Pancreas (tissue), 10 donors: Measurements from ENCODE around the gene TBX2. TPM values are rescaled to one million over a fixed set of nuclear protein-coding genes. Genes with fewer than 3 reads are reported as not detected.

Experiments
- ATAC-seq, 4 donors: fragments of 200-7000 bp; cut with Tn5 transposase; one replicate each; pipeline versions ENCODE4 v1.8.0 to v1.9.1; 2020; ENCODE audit warnings: mild to moderate bottlenecking in 4 of 4, moderate library complexity in 4 of 4
- DNase-seq, 6 donors: peaks; one replicate each; pipeline ENCODE4 v3.0.0-alpha.2; 2020
- FAIRE-seq: peaks from 2 replicates; lab custom pipeline; 2012; peaks lifted over from hg19 to GRCh38; lab: Jason Lieb, UNC
- H3K27ac ChIP-seq, 4 donors: fragments of 200-600 bp; sonication (generic); 1 replicate in 3 of 4; 2 replicates in 1 of 4; pipeline versions ENCODE4 v1.5.0 to v1.8.0; 2020
- H3K27me3 ChIP-seq, 4 donors: fragments of 200-600 bp; one replicate each; pipeline ENCODE4 v1.8.0; 2021
- H3K36me3 ChIP-seq, 3 donors: fragments of 200-600 bp; sonication (generic) in 1 of 3; one replicate each; pipeline versions ENCODE4 v1.5.0 to v1.8.0; 2020 to 2021
- H3K4me1 ChIP-seq, 3 donors: fragments of 200-600 bp; one replicate each; pipeline ENCODE4 v1.8.0; 2021
- H3K4me3 ChIP-seq, 4 donors: fragments of 200-600 bp; sonication (generic) in 2 of 4; one replicate each; pipeline versions ENCODE4 v1.5.0 to v1.8.0; 2020 to 2021
- H3K9me3 ChIP-seq, 4 donors: fragments of 200-600 bp; one replicate each; pipeline ENCODE4 v1.8.0; 2021
- WGBS, 2 donors: extraction: QIAGEN DNeasy Blood & Tissue Kit; methylation state at CpG; one replicate each; pipeline ENCODE4 v1.1.7; 2013; 5-methylcytosine and 5-hydroxymethylcytosine counted together
- intact Hi-C, 3 donors: fragments of 100-400 bp; cut with DNase I; formaldehyde crosslinking; loops; one replicate each; pipeline versions ENCODE4 v1.11.1 to v1.14.2; 2022
- polyA plus RNA-seq, 2 donors: library from polyadenylated mRNA; stranded (reverse); fragments of 200-250 nt; gene quantifications; one replicate each; pipeline ENCODE4 v1.2.3, GENCODE V29; 2013
- total RNA-seq, 6 donors: library from RNA; stranded (reverse); fragmentation: NEBNext Ultra II Directional in 4 of 6; extraction: Animal tissue kit (Norgen Biotek cat#: 25700) in 4 of 6; gene quantifications; one replicate each; pipeline versions ENCODE4 v1.2.1 to v1.2.4, GENCODE V29; 2021 to 2023
- TF ChIP-seq, protein P1 (sequence below), 4 donors: fragments of 200-600 bp; sonication (generic) in 3 of 4; IDR thresholded peaks; one replicate each; pipeline versions ENCODE4 v1.5.0 to v1.8.0; 2021; ENCODE audit warnings: antibody characterized with exemption in 4 of 4
- donor health status: healthy with polysubstance abuse.
- donor health status: DM: no; HTN: no; CAD: no; lungs with moderate emphysema.
- donor health status: DM: no; HTN: no; CAD: no.
- donor health status: control.
- donor health status: control.
- donor health status: Bipolar disorder and iron deficiency.
- donor health status: DM: yes; HTN: yes; CAD: no.
- donor health status: DM: no; HTN: no; CAD: no.
- donor health status: DM: no; HTN: no; CAD: no.
- donor health status: DM: yes; HTN: yes; CAD: no.

TBX2 gene
- total and polyA plus RNA-seq, 8 donors: 1.2 to 12.1 (median 2.7) TPM

DNA sequence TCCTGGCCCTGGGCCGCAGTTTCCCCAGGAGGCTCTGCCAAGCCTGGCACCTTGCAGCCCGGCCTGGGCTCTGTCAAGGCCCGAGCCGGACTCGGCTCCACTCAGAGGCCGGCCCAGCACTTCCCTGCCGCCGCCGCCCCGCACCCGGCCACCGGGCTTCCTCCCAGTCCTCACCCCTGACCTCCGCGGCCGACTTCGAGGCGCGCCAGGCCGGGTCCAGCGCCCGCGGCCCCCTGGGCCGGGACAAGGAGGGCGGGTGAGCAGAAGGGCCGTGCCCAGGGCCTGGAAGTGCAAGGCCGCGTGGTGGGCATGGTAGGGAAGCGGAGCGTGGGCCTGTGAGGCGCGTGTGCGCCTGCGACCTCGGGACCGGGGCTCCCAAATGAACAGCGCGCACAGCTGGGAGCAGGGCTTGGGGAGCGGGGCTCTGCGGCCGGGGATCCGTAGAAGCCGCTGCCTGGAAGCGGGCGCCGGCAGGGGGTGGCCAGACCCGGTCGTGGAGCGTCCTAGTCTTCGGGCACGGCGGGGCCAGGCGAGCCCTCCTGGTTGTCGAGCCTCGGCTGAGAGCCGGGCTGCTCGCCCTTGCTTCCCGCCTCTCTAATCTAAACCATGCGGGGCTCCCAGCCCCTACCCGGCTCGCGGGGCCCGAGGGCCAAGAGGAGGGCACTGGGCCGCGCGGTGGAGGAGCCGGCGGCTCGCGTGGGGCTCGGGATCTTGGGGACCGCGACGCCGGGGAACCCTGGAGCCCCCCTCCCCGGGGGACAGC, 52.1 kb downstream of the TBX2 start:
- ATAC-seq: peak in 3 of 4 donors; percentile 18 to 65 (median 45)

DNA sequence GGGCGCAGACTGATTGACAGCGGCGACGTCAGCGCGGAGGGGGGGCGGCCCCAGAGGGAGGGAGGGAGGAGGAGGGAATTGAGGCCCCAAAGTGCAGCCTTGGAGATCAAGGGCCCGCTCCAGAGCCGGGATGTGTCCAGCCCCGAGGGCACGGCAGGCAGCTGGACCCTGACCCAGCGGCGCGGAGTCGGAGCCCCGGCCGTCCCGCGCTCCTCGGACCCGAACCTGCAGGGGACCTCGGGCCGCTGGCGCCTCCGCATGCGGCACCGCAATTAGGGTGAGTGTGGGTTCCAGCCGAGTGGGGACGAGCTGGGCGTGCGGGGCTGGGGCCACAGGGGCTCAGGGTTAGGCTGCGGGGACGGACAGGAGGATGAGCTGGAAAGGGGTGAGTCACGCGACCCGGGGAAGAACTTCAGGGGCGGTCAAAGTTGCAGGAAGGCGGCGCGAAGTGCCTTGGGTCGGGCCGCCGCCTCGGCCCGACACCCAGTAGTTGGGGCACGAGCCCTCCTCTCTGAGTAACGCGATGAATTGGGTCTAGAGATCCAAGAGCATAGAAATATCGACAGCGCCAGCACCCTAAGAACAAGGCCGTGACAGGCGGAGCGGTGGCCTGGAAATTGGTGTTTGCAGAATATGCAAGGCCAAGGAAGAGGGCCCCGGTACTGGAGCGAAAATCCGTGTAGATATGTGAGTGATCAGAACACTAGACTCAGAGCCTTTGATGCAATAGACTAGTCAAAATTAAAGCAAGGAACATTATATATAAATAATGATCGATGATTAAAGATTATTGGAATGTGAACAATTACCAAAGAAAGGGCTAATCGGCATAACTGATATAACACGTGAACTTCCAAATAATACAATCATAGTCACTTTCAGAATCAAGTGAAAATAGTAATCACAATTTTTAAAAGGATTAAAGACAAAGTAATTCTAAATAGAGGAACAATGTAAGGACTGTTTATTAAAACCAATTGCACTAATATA, 53.0 kb downstream of the TBX2 start, which contains the start of gene TBX4:
Gene TBX4, plus strand, starts transcription at position 122 of the 990 bp plus-strand sequence. CDS start 4,069 bp downstream, outside the sequence.
- intact Hi-C loops: no loop called here
- Histone ChIP-seq H3K36me3 (no peaks in the 10 kb centered on the region), H3K4me3 (peak within 1 kb of the TSS in 1 of 4 donors; percentile 39), H3K4me1 (peaks cover 0 to 10% (median 0%) of the 10 kb centered on the region in 3 donors), H3K27me3 (peaks cover 7 to 57% (median 29%) of the 10 kb centered on the region in 4 donors), H3K9me3 (no peaks in the 10 kb centered on the region), H3K27ac (no peak within 1 kb of the TSS)
- ATAC-seq (peak in 1 of 4 donors; percentile 13), DNase-seq (no peak), FAIRE-seq (peak; percentile 86)
- TF ChIP-seq, protein P1, sequence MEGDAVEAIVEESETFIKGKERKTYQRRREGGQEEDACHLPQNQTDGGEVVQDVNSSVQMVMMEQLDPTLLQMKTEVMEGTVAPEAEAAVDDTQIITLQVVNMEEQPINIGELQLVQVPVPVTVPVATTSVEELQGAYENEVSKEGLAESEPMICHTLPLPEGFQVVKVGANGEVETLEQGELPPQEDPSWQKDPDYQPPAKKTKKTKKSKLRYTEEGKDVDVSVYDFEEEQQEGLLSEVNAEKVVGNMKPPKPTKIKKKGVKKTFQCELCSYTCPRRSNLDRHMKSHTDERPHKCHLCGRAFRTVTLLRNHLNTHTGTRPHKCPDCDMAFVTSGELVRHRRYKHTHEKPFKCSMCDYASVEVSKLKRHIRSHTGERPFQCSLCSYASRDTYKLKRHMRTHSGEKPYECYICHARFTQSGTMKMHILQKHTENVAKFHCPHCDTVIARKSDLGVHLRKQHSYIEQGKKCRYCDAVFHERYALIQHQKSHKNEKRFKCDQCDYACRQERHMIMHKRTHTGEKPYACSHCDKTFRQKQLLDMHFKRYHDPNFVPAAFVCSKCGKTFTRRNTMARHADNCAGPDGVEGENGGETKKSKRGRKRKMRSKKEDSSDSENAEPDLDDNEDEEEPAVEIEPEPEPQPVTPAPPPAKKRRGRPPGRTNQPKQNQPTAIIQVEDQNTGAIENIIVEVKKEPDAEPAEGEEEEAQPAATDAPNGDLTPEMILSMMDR (IDR thresholded peaks at IDR 0.05): no peak
- 21 to 25% methylated on average over 47 to 59 of the region's 59 CpGs for WGBS, 2 donors

More for the DNA sequence above, 52.1 kb downstream of the TBX2 start:
- Histone ChIP-seq H3K27me3 (peaks cover 7 to 48% (median 27%) of the 10 kb centered on the region in 4 donors), H3K4me3 (peak overlapping the region in 1 of 4 donors; percentile 39), H3K36me3 (no peaks in the 10 kb centered on the region), H3K4me1 (peaks cover 0 to 10% (median 0%) of the 10 kb centered on the region in 3 donors), H3K27ac (no peak overlapping the region), H3K9me3 (no peaks in the 10 kb centered on the region)
- intact Hi-C loops: no loop called here
- WGBS, 2 donors: 23 to 24% methylated on average over 61 to 75 of the region's 75 CpGs
- FAIRE-seq (no peak), DNase-seq (no peak)
- TF ChIP-seq, protein P1 (IDR thresholded peaks at IDR 0.05): no peak

DNA sequence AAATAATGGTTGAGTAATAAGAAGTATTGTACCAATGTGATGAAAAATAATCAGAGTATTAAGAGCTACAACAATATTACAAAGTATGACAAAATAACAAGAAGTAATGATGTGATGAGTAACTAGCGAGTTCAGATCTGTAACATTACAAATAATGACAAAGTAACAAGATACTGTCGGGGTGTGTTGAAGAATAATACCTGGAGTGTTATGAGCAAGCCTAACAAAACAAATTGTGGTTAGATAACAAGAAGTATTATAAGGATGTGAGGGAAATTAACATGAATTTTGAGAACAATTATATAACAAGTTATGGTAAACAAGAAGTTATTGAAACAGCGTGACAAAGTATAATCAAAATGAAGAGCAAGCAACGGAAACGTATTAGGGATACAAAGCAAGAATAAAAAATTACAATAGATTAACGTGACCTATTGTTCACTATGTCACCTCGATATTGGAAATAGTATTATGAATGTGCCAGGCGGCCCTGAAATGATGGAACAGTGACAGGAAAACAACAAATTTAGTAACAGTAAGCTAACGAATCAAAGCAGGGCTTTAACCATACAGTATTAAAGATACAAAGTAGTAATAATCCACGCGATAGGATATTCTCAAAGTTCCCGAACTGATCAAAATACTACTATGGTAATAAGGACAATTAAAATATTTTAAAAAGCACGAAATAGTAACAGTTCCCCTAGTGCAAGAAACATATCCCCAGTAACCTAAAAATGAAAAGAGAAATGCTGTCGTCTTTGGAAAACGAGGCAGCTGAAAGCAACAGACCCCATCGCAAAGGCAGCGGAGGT, 54.1 kb downstream of the TBX2 start:
- H3K27me3 ChIP-seq: peaks cover 7 to 67% (median 31%) of the 10 kb centered on the region in 4 donors
- intact Hi-C loops: no loop called here
- H3K27ac ChIP-seq: no peak overlapping the region
- no peaks in the 10 kb centered on the region for H3K36me3 ChIP-seq
- ATAC-seq (no peak), DNase-seq (no peak), FAIRE-seq (no peak)
- H3K4me3 ChIP-seq: no peak overlapping the region
- WGBS, 2 donors: 36 to 37% methylated on average over 17 of the region's 17 CpGs
- TF ChIP-seq, protein P1 (IDR thresholded peaks at IDR 0.05): no peak
- peaks cover 0 to 10% (median 0%) of the 10 kb centered on the region in 3 donors for H3K4me1 ChIP-seq
- no peaks in the 10 kb centered on the region for H3K9me3 ChIP-seq
